NCI-H2081 (cell line): ENCODE measurements around the gene ZNF460.

Experiments
- DNase-seq, 2 experiments: peaks; one replicate each; lab custom pipeline; 2025; lab: John Stamatoyannopoulos, UW

Gene ZNF460

DNA sequence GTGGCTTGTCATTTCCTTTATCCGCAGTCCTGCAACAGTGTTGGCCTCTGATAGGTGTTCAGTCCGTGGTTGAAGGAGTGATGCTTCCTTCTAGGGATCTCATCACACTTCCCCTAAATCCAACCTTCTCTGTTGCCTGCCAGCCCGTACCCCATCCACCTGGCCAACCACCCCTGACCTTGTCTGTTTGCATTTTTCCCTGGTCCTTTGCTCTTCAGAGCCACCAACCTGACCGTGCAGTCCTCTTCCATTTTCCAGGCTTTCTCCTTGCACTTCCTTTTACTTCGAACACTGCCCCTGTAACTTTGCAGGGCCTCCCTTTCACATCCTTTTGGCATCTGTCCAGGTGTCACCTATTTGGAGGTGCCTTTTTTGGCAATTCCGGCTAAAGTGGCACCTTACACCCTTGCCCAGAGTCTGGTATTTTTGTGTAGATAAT lies 696 bp downstream of the ZNF460 start:
- DNase-seq, result peak; percentile 27 to 35

DNA sequence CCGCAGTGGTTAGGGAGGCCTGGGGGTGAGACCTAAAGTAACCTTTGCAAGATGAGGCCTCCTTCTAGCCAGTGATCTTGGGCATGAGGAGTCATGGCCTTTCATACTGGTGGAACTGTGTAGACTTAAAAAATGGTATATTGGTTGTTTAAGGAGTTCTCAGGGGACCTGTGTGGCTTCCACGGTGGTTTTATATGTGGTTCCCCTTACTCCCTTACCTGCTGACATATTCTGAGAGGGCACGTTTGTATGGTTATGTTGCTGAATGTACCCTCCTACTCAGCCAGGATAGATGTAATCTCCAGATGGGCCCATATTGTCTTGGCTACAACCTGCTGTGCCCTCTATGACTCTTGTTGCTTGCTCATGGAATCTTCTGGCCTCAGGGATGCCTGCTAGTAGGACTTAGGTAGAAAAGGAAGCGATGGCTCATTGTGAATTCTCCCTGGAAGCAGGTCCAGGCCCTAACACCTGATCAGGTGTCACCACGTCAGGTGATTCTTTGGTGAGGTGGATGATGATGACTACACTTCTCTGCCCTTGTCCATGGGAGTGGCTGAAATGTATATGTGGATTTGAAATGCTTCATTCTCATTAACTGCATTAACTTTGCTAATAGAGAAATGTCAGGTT lies 1.8 kb downstream of the ZNF460 start:
- DNase-seq, result no peak

DNA sequence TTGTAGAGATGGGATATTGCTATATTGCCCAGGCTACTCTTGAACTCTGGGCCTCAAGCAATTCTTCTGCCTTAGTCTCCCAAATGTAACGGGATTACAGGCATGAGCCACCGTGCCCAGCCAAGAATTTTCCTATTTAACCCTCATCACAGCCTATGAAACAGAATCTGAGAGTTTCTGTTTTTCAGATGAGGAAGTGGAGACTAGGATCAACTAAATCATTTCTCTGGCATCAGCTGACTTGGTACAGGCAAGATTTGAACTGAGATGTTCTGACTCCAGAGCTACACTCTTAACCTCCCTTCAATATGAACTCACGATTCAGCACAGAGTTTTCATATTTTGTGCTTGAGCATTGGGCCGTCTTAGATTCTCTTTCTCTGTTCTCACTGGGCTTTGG lies 8.1 kb downstream of the ZNF460 start:
- no peak for DNase-seq

DNA sequence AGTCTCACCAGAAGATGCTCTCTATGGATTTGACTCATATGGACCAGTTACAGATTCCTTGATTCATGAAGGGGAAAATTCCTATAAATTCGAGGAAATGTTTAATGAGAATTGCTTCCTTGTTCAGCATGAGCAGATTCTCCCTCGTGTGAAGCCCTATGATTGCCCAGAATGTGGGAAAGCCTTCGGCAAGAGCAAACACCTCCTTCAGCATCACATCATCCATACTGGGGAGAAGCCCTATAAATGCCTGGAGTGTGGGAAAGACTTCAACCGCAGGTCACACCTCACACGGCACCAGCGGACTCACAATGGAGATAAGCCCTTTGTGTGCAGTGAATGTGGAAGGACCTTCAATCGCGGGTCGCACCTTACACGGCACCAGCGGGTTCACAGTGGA lies 10.7 kb downstream of the ZNF460 start:
- no peak for DNase-seq

DNA sequence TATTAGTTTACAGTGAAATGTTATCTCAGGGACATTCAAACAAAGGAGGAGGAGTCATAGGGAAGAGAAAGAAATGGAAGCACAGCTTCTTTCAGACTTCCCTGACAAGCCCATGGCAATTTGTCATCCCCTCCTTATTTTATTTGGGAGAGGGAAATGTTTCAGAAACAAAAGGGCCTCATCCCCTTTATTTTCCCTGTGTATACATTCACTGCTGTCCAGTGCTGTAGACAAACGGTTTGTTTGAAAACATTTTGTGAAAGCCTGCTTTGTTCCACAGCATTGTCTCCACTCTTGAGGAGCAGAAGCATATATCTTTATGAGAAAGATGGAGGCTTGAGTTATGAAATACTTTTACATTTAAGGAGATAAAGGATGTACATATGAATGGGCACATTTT lies 12.3 kb downstream of the ZNF460 start:
- no peak for DNase-seq

DNA sequence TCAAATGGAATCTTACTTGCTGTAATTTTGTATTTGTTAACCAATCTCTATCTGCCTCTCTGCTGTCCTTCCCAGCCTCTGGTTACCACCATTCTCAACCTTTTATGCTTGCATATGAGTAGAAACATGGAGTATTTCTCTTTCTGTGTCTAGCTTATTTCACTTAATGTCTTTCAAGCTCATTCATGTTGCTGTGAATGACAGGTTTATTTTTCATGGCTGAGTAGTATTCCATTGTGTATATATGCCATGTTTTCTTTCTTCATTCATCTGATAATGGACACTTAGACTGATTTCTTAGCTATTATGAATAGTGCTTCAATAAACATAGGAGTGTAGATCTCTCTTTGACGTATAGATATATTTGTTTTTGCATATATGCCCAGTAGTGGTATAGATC lies 13.4 kb downstream of the ZNF460 start:
- no peak for DNase-seq

DNA sequence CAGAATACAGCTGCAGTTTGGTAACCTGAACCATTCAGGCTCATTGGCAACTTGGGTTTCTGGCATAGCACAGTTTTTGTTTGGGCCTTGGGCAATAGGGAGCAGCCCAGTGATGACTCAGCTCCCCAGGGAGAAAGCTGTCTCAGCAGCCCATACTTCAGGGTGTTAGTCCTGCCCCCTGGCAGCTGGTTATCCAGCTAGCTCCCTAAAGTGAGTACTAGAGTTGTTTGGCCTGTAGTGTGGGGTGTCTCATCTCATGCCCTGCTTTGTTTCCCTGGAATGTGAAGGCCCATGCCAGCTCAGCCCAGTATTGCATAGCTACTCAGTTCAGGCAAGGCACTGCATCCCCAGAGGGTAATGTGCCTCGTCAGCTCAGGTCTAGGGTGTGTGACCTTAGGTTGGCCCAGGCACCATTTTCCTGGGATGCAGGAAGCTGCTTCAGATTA lies 21.8 kb downstream of the ZNF460 start:
- no peak for DNase-seq

DNA sequence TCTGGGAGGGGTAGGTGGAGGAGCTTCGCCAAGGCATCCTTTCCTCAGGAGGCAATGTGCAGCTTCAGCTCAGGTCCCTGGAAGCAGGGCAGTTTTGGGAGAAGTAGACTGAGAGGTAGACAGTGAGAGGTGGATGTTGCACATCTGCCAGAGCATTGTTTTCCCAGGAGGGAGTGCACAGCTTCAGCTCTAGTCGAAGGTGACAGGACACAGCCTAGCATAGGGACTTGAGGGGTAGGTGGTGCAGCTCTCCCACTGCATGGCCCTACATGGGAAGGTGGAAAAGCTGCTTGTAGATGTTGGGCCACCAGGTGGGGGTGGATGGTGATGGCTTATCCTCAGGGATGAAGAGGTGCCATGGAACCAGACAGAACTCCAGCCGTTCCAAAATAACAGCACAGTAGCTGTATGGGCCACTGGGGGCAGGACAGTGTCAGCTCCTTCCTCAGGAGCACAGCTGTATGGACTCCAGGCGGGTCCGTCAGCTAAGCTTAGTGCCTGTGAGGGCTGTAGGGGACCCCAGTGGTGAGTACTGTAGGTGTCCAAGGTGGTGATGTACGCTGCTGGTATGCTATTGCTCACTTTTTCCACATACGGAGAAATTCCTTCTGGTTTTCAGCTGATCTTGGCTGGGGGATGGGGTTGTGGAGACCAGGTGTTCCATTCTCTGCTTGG lies 22.6 kb downstream of the ZNF460 start:
- DNase-seq, result no peak

DNA sequence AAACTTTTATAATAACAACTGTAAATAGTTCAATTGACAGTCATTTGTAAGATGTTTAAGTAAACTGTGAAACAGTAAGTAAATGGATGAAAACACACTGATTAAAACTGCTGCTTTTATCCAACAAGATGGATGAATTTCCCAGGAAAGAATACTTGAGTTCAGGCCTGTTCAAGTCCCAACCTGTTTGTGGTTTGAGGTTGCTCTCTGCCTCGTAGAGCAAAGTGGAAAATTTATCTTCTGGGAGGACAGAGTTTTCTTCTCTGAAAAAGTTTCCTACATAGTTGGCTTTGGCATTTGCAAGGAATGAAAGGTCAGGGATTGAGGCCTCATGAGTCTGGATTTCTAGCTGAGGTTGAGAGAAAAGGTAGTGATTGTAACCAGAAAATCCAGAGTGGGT lies 24.8 kb downstream of the ZNF460 start:
- no peak for DNase-seq

DNA sequence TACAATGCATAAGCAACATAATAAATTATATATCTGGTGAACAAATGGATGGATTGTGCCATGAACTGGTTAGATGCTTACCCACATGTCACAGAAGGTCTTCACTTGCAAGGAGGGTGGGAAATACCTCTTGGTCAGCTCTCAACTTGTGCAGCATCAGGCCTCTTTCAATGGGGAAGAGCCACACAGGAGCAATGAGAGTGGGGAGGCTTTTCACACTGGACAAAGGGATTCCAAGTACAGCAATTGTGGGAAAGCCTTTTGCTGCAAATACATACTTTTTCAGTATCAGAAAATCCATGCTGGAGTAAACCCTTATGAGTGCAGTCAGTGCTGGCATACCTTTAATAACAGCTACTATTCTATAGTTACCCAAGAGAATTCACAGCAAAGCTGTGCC lies 28.2 kb downstream of the ZNF460 start:
- no peak for DNase-seq

DNA sequence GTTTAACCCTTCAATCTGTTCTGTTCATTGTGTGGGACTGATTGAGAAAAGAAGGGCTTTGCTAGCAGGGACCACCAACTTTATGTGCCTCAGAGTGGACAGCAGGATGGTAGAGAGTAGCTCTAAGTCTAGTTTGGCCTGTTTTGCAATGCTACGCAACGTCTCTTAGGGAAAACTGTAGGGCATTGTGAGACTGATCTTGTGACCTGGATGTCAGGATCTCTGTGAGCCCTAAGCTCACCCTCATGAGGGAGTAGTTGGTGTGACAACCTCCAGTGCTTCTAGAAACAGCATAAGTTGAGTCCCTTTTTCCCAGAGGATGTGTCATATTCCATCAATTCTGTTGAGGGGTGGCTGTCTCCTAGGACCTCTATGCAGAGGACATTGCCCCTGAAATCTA lies 30.5 kb downstream of the ZNF460 start:
- DNase-seq, result no peak

DNA sequence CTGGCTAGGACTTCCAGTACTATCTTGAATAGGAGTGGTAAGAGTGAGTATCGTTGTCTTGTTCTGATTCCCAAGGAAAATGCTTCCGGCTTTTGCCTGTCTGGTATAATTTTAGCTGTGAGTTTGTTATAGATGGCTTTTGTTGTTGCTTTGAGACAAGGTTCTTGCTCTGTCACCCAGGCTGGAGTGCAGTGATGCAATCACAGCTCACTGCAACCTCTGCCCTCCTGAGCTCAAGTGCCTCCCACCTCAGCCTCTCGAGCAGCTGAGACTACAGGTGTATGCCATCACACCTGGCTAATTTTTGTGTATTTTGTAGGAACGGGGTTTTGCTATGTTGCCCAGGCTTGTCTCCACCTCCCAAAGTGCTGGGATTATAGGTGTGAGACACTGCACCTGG lies 33.9 kb downstream of the ZNF460 start:
- DNase-seq, result no peak

DNA sequence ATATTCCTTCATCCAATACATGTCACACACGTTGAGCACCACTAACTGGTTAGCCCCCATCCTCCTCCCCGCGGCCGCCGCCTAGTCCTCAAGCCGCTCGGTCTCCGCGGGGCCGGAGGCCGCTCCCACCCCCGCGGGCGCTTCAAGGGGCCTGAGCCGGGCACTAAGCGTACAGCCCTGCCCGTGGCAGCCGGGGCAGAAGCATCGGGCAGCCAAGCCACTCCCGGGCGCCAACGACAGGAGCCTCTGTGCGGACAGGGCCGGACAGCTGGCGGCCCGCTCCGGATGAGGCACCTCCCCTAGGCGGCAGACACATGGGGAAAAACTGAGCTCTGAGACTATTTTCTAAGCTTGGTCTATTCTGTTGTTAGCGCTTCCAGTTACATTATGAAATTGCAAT lies 37.2 kb downstream of the ZNF460 start:
- no peak for DNase-seq

DNA sequence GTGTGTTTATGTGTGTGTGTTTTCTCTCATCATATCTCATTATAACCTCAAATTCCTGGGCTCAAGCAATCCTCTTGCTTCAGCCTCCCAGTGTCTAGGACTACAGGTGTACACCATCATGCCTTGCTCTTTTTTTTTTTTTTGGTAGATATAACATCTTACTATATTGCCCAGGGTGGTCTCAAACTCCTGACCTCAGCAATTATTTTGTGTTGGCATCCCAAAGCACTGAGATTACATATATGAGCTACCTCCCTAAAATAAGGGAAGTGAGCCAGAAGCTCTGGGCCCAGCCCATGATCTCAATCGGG lies 39.5 kb downstream of the ZNF460 start:
- no peak for DNase-seq

DNA sequence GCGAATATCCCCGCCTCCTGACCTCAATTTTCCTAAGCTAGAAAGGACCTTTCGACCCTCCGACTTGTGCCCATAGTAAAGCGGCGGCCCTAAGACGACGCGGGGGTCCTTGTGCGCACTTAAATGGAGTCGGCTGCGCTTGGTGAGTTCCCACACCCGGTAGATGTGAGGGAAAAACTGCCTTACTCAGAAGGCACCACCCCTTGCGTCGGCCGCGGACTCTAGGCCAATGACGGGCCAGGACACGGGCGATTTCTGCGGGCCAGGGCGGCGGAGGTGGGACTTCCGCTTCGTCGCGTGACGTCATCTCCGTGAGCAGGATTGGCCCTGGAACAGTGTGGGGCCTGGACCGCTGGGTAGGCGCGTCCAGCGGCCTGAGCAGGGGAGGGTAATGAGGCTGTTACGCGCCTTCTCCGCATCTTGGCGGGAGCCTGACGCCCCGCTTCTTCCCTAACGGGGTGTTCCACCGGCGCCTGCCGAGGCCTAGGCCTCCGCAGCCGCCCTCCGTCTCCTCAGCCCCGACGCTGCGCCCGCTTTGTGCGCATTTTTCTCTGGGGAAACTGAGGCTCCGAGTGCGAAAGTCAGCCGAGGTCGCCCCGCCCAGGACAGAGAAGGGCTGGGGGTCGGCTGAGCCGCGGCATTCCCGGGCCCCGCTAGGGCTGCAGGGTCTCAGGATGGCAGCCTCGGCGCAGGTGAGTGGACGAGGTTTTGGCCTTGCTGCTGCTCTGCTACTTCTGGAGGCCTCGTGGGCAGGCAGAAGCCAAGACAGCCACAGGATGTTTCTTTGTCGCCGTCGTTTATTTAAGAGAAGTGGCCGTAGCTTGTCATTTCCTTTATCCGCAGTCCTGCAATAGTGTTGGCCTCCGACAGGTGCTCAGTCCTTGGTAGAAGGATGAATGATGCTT lies 40.1 kb downstream of the ZNF460 start, which contains the start of gene ZNF543:
TSS of gene ZNF543 (plus strand) at position 293 of the 905 bp plus-strand sequence. CDS start at position 675, 382 bp downstream.
- DNase-seq, result peak; percentile 94 to 96

DNA sequence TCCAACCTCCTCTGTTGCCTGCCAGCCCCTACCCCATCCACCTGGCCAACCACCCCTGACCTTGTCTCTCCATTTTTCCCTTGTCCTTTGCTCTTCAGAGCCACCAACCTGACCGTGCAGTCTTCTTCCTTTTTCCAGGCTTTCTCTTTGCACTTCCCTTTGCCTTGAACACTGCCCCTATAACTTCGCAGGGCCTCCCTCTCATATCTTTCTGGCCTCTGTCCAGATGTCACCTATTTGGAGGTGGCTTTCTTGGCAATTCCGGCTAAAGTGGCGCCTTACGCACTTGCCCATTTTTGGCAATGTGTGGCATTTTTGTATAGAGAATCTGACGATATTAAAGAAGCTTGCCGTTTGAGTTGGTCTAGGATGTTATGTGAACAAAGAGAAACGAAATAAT lies 40.8 kb downstream of the ZNF460 start:
- no peak for DNase-seq

DNA sequence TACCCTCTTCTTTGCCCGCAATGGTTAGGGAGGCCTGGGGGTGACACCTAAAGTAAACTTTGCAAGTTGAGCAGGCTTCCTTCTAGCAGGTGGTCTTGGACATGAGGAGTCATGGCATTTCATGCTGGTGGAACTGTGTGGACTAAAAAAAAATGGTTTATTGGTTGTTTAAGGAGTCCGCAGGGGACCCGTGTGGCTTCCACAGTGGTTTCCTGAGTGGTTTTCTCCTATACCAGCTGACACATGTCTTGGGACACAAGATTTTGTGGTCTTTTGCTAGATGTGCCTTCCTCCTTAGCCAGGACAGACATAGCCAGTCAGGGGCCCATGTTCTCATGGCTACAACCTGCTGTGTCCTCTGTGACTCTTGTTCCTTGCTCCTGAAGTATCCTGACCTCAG lies 41.5 kb downstream of the ZNF460 start:
- no peak for DNase-seq

DNA sequence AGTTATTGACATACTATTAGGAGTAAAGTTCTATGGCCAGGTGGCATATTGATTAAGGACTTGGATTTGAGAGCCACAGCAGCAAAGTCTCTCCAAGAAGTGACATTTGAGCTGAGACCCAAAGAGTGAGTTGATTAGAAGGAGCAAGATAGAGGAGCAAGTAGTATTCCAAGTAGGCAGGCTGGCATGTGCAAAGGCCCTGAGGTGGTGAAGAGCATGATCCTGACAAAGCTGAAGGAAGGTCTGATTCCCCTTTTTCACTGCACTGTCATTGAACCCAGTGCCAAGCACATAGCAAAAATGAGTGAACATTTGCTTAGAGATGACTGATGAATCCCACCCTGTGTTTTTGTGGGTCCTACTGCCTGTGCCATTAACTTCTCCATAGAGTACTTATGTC lies 44.7 kb downstream of the ZNF460 start:
- DNase-seq, result no peak

DNA sequence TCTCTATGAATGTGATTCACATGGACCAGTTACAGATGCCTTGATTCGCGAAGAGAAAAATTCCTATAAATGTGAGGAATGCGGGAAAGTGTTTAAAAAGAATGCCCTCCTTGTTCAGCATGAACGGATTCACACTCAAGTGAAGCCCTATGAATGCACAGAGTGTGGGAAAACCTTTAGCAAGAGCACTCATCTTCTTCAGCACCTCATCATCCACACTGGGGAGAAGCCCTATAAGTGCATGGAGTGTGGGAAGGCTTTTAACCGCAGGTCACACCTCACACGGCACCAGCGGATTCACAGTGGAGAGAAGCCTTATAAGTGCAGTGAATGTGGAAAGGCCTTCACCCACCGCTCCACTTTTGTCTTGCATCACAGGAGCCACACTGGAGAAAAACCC lies 47.7 kb downstream of the ZNF460 start:
- no peak for DNase-seq

DNA sequence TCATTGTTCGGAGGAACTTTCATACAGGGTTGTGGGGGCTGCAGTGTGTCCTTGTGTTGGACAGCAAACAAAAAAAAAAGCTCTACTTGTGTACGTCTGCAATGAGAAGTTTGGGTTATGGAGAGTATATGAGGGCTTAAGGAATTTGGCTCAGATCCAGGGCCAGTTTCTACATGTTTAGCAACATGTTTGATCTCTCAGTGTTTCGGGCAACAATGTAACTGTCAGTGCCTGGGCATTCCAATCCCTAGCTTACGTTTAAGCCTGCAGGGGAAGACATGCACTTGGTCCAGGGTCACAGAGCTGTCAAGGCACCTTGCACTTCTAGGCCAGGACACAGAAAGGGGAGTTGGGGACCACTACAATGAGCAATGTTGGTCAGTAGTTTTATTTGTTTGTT lies 53.9 kb downstream of the ZNF460 start:
- no peak for DNase-seq

DNA sequence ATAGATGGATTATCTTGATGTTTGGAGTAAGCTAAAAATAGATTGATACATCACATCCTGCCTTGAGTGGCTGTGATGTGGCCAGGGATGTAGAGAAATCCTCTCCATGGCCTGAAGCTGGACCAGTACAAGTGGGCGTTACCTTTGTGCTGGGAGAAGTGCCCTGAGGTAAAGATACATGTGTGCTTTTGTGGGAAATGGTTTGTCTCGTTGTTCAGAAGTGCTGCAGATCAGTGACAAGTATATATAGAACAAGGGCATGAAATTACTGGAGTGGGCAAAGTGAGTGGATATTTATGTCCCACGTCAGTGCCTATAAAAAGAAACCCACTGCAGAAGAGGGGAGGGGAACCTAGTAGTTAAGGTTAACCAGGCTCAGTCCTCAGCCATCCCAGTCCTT lies 58.6 kb downstream of the ZNF460 start:
- no peak for DNase-seq

DNA sequence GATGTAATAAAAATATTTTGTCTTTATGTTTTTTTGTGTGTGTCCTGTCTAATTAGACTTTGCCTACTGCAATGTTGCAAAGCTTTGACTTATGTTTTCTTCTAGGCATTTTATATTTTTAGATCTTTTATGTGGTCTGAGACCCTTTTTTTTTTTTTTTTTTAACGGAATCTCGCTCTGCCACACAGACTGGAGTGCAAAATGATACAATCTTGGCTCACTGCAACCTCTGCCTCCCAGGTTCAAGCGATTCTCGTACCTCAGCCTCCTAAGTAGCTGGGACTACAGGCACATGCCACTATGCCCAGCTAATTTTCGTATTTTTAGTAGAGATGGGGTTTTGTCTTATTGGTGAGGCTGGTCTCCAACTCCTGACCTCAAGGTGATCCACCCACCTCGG lies 62.3 kb downstream of the ZNF460 start:
- DNase-seq, result no peak
